HepG2 (cell line): ENCODE measurements around the gene CENATAC. TPM values are rescaled to one million over a fixed set of nuclear protein-coding genes. Genes with fewer than 3 reads are reported as not detected.

Source experiments
- BCL3 ChIP-seq: sonication (generic); formaldehyde crosslinking; IDR thresholded peaks from 2 replicates; pipeline ENCODE4 v1.5.1; 2020; ENCODE audit warnings: mild to moderate bottlenecking, missing genetic modification reagents, moderate library complexity
- BCL6 ChIP-seq: IDR thresholded peaks from 2 replicates; pipeline ENCODE4 v1.6.1; 2016; ENCODE audit warnings: missing genetic modification reagents, missing compliant biosample characterization
- CBX5 ChIP-seq: sonication (generic); formaldehyde crosslinking; IDR thresholded peaks from 2 replicates; pipeline ENCODE4 v1.4.0; 2020; ENCODE audit warnings: missing genetic modification reagents, borderline replicate concordance
- ESRRA ChIP-seq: sonication (generic); formaldehyde crosslinking; IDR thresholded peaks from 2 replicates; pipeline ENCODE4 v1.5.1; 2020; ENCODE audit warnings: mild to moderate bottlenecking, low read depth, missing genetic modification reagents
- FOXM1 ChIP-seq: sonication (generic); formaldehyde crosslinking; IDR thresholded peaks from 2 replicates; pipeline ENCODE4 v1.5.0; 2020; ENCODE audit warnings: missing genetic modification reagents
- GPBP1L1 ChIP-seq: sonication (generic); formaldehyde crosslinking; IDR thresholded peaks from 2 replicates; pipeline ENCODE4 v1.5.0; 2020; ENCODE audit warnings: mild to moderate bottlenecking, missing genetic modification reagents
- HBP1 ChIP-seq: IDR thresholded peaks from 2 replicates; pipeline ENCODE4 v1.6.1; 2016; ENCODE audit warnings: low read depth, control low read depth
- HHEX ChIP-seq: IDR thresholded peaks from 2 replicates; pipeline ENCODE4 v1.6.1; 2016; ENCODE audit warnings: control low read depth
- JARID2 ChIP-seq: sonication (generic); formaldehyde crosslinking; IDR thresholded peaks from 2 replicates; pipeline ENCODE4 v1.8.1; 2023; ENCODE audit warnings: missing genetic modification reagents, inconsistent platforms; ENCODE audit not compliant: insufficient replicate concordance
- JDP2 ChIP-seq: sonication (generic); formaldehyde crosslinking; IDR thresholded peaks from 2 replicates; pipeline ENCODE4 v1.8.1; 2022; ENCODE audit warnings: missing genetic modification reagents, borderline replicate concordance
- MIER2 ChIP-seq: IDR thresholded peaks from 2 replicates; pipeline ENCODE4 v1.6.1; 2016; ENCODE audit warnings: missing biosample characterization, missing genetic modification reagents
- NRL ChIP-seq: sonication (generic); formaldehyde crosslinking; IDR thresholded peaks from 2 replicates; pipeline ENCODE4 v1.5.0; 2020; ENCODE audit warnings: missing genetic modification reagents, mild to moderate bottlenecking, moderate library complexity, borderline replicate concordance
- RXRB ChIP-seq: IDR thresholded peaks from 2 replicates; pipeline ENCODE4 v1.6.1; 2016; ENCODE audit warnings: borderline replicate concordance, missing genetic modification reagents, missing compliant biosample characterization
- SALL1 ChIP-seq: sonication (generic); formaldehyde crosslinking; IDR thresholded peaks from 2 replicates; pipeline ENCODE4 v1.8.0; 2022; ENCODE audit warnings: mild to moderate bottlenecking, missing genetic modification reagents
- SIN3B ChIP-seq: fragments of 150-350 bp; IDR thresholded peaks from 2 replicates; pipeline ENCODE4 v1.6.1; 2014; ENCODE audit warnings: low read length
- SNAPC4 ChIP-seq: sonication (generic); formaldehyde crosslinking; IDR thresholded peaks from 2 replicates; pipeline ENCODE4 v1.4.0; 2020; ENCODE audit warnings: mild to moderate bottlenecking, missing genetic modification reagents
- ZNF263 ChIP-seq: sonication (generic); formaldehyde crosslinking; IDR thresholded peaks from 2 replicates; pipeline ENCODE4 v1.4.0; 2020; ENCODE audit warnings: missing genetic modification reagents
- ZNF343 ChIP-seq: sonication (generic); formaldehyde crosslinking; IDR thresholded peaks from 2 replicates; pipeline ENCODE4 v1.4.0; 2020; ENCODE audit warnings: mild to moderate bottlenecking, missing genetic modification reagents
- ZNF574 ChIP-seq: sonication (generic); formaldehyde crosslinking; IDR thresholded peaks from 2 replicates; pipeline ENCODE4 v1.4.0; 2020; ENCODE audit warnings: missing genetic modification reagents
- ZNF644 ChIP-seq: IDR thresholded peaks from 2 replicates; pipeline ENCODE4 v1.6.1; 2016; ENCODE audit warnings: low read depth
- polyA plus RNA-seq, 8 experiments: library from polyadenylated mRNA; depleted of rRNA in 3 of 8; stranded (reverse) in 7 of 8; unstranded in 1 of 8; fragments of >200 nt; fragmentation: Illumina TruSeq in 4 of 8; extraction: Trizol in 4 of 8; gene quantifications; 2 replicates each; pipeline versions ENCODE4 v1.2.1 to v1.2.3, GENCODE V29; 2011 to 2016; ENCODE audit warnings: low read depth in 4 of 8, missing spikeins in 1 of 8, mixed read lengths in 1 of 8; ENCODE audit not compliant: insufficient read depth in 1 of 8
- total RNA-seq, 5 experiments: library from RNA; depleted of rRNA; stranded (reverse); fragments of >200 nt; fragmentation: Illumina TruSeq; extraction: Trizol; gene quantifications; 2 replicates each; pipeline ENCODE4 v1.2.3, GENCODE V29; 2016; ENCODE audit warnings: low read depth in 1 of 5

The CENATAC gene
- total and polyA plus RNA-seq, 2 of the 13 experiments (the other 11 are each of a cell fraction or from before 2014, with no cell fraction given): 21.7 to 25.0 TPM

- TF ChIP-seq HBP1 (CRISPR knock-in tag): 0 out of 2 replicates have a peak, but pooled peaks have one; percentile 68
- peak; percentile 52; the same call in 1 of the 2 replicates for TF ChIP-seq SALL1 (CRISPR knock-in tag)
- no peak for TF ChIP-seq JDP2 (CRISPR knock-in tag)
- peak; percentile 39; the same call in 1 of the 2 replicates for TF ChIP-seq ZNF574 (CRISPR knock-in tag)
- TF ChIP-seq NRL (CRISPR knock-in tag): no peak
- no peak for TF ChIP-seq SIN3B
- no peak for TF ChIP-seq FOXM1 (CRISPR knock-in tag)
- TF ChIP-seq ESRRA (CRISPR knock-in tag): 0 out of 2 replicates have a peak, but pooled peaks have one; percentile 66
- peak; percentile 19; the same call in 1 of the 2 replicates for TF ChIP-seq BCL6
- TF ChIP-seq RXRB (CRISPR knock-in tag): peak; percentile 28; the same call in 1 of the 2 replicates
- no peak for TF ChIP-seq ZNF343 (CRISPR knock-in tag)
- no peak for TF ChIP-seq ZNF644
- no peak for TF ChIP-seq GPBP1L1 (CRISPR knock-in tag)
- TF ChIP-seq ZNF263 (CRISPR knock-in tag): peak; percentile 68
- no peak for TF ChIP-seq CBX5 (CRISPR knock-in tag)
- 0 out of 2 replicates have a peak, but pooled peaks have one; percentile 19 for TF ChIP-seq SNAPC4 (CRISPR knock-in tag)
- TF ChIP-seq MIER2 (CRISPR knock-in tag): no peak
- no peak for TF ChIP-seq HHEX
- TF ChIP-seq JARID2 (CRISPR knock-in tag): no peak
- TF ChIP-seq BCL3: no peak
Measured at GRCh38 chr11:119026970-119027369, 29.0 kb downstream of the CENATAC start (continued).
